ENCODE data around the gene UGT3A2. TPM values are rescaled to one million over a fixed set of nuclear protein-coding genes. Genes with fewer than 3 reads are reported as not detected.

UGT3A2 gene
- total RNA-seq, 1 experiment from 2014 or later, result 529 TPM

DNA sequence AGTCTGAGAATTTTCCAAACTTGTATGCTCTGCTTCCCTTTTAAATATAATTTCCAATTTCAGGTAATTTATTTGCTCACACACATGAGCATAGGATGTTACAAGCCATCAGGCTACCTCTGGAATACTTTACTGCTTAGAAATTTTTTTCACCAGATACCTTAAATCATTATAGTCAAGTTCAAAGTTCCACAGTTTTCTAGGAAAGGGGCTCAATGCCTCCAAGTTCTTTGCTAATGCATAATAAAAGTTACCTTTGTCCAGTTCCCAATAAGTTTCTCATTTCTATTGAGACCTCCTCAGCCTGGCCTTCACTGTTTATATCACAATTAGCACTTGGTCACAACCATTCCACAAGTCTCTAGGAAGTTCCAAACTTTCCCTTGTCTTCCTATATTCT, 59.3 kb downstream of the UGT3A2 start:
- Histone ChIP-seq H3K27me3 (replicated peaks; ENCODE audit: insufficient read depth, low read depth, low read length, poor library complexity) (peaks cover 3% of the 10 kb centered on the region), H3K4me1 (ENCODE audit: insufficient read depth, low read length, poor library complexity, severe bottlenecking) (no peaks in the 10 kb centered on the region), H3K27ac (ENCODE audit: low read depth, low read length, poor library complexity, severe bottlenecking) (no peak overlapping the region), H3K9me3 (ENCODE audit: low read depth, low read length, poor library complexity, severe bottlenecking) (peaks cover under 1% of the 10 kb centered on the region), H3K36me3 (ENCODE audit: insufficient read depth, low read length, poor library complexity, severe bottlenecking) (no peaks in the 10 kb centered on the region), H3K4me3 (ENCODE audit: low read depth, low read length, poor library complexity, severe bottlenecking) (no peak overlapping the region)
- ChIA-PET POLR2A (ENCODE audit: low non-redundant PET) (no interaction called here), CTCF (no interaction called here)
- intact Hi-C loops (cut with micrococcal nuclease; ENCODE audit: unreplicated experiment), result no loop called here
- no TSS peak for BruUV-seq (replicated peaks)
- DNase-seq (ENCODE audit: low spot score), result no peak
- no peak for TF ChIP-seq EZH2 (IDR thresholded peaks at IDR 0.05; ENCODE audit: borderline replicate concordance, low read depth, low read length, poor library complexity, severe bottlenecking)
- TF ChIP-seq, protein P1, sequence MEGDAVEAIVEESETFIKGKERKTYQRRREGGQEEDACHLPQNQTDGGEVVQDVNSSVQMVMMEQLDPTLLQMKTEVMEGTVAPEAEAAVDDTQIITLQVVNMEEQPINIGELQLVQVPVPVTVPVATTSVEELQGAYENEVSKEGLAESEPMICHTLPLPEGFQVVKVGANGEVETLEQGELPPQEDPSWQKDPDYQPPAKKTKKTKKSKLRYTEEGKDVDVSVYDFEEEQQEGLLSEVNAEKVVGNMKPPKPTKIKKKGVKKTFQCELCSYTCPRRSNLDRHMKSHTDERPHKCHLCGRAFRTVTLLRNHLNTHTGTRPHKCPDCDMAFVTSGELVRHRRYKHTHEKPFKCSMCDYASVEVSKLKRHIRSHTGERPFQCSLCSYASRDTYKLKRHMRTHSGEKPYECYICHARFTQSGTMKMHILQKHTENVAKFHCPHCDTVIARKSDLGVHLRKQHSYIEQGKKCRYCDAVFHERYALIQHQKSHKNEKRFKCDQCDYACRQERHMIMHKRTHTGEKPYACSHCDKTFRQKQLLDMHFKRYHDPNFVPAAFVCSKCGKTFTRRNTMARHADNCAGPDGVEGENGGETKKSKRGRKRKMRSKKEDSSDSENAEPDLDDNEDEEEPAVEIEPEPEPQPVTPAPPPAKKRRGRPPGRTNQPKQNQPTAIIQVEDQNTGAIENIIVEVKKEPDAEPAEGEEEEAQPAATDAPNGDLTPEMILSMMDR (conservative IDR thresholded peaks at IDR 0.05; ENCODE audit: low read depth, low read length), result no peak

DNA sequence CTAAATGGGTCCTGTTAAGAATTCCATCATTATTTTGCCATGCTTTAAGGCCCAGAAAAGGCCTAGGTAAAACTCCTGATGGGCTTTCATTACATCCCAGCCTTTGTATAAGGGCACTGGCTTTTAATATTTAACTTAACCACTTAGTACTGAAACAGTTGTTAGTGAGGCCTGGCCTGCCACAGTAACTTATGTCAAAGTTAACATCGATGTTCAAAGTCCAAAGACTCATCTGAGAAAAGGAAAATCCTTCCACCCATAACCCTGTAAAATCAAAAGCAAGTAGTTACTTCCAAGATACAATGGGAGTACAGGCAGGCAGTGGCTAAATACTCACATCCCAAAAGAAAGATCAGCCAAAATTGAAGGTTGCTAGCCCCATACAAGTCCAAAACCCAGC, 60.5 kb downstream of the UGT3A2 start:
- DNase-seq (ENCODE audit: low spot score), result no peak
- TF ChIP-seq EZH2 (IDR thresholded peaks at IDR 0.05; ENCODE audit: borderline replicate concordance, low read depth, low read length, poor library complexity, severe bottlenecking), result no peak
- TF ChIP-seq, protein P1 (conservative IDR thresholded peaks at IDR 0.05; ENCODE audit: low read depth, low read length), result no peak
- Histone ChIP-seq H3K36me3 (ENCODE audit: insufficient read depth, low read length, poor library complexity, severe bottlenecking) (no peaks in the 10 kb centered on the region), H3K4me1 (ENCODE audit: insufficient read depth, low read length, poor library complexity, severe bottlenecking) (no peaks in the 10 kb centered on the region), H3K27me3 (replicated peaks; ENCODE audit: insufficient read depth, low read depth, low read length, poor library complexity) (peaks cover 3% of the 10 kb centered on the region), H3K27ac (ENCODE audit: low read depth, low read length, poor library complexity, severe bottlenecking) (no peak overlapping the region), H3K9me3 (ENCODE audit: low read depth, low read length, poor library complexity, severe bottlenecking) (no peaks in the 10 kb centered on the region), H3K4me3 (ENCODE audit: low read depth, low read length, poor library complexity, severe bottlenecking) (no peak overlapping the region)
- intact Hi-C loops (cut with micrococcal nuclease; ENCODE audit: unreplicated experiment), result no loop called here
- ChIA-PET CTCF (no interaction called here), POLR2A (ENCODE audit: low non-redundant PET) (no interaction called here)
- no TSS peak for BruUV-seq (replicated peaks)

DNA sequence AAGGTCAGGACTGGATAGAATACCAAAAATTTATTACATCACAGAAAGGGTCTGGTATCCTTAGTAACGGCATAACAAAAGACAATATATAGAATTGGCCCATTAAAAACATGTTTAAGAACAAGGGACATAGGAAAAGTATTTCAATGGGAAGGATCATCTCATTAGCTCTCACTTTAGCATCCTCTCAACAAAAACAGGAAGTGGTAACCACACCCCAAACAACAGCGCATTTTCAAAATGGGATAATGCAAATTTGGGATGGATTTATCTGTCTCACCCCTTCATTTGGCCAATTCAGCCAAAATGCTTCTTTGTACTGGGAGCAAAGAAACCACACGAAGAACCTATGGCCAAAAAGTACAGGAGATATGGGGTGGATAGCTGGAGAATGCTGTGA, 65.7 kb downstream of the UGT3A2 start:
- no peaks in the 10 kb centered on the region for H3K9me3 ChIP-seq (ENCODE audit: low read depth, low read length, poor library complexity, severe bottlenecking)
- no peak overlapping the region for H3K27ac ChIP-seq (ENCODE audit: low read depth, low read length, poor library complexity, severe bottlenecking)
- no peak overlapping the region for H3K4me3 ChIP-seq (ENCODE audit: low read depth, low read length, poor library complexity, severe bottlenecking)
- no peaks in the 10 kb centered on the region for H3K4me1 ChIP-seq (ENCODE audit: insufficient read depth, low read length, poor library complexity, severe bottlenecking)
- DNase-seq (ENCODE audit: low spot score), result no peak
- TF ChIP-seq, protein P1 (conservative IDR thresholded peaks at IDR 0.05; ENCODE audit: low read depth, low read length), result no peak
- TF ChIP-seq EZH2 (IDR thresholded peaks at IDR 0.05; ENCODE audit: borderline replicate concordance, low read depth, low read length, poor library complexity, severe bottlenecking), result no peak
- H3K27me3 ChIP-seq (replicated peaks; ENCODE audit: insufficient read depth, low read depth, low read length, poor library complexity), result peaks cover 3% of the 10 kb centered on the region
- CTCF ChIA-PET, result no interaction called here
- intact Hi-C loops (cut with micrococcal nuclease; ENCODE audit: unreplicated experiment), result no loop called here
- no peaks in the 10 kb centered on the region for H3K36me3 ChIP-seq (ENCODE audit: insufficient read depth, low read length, poor library complexity, severe bottlenecking)
- BruUV-seq (replicated peaks), result no TSS peak
- POLR2A ChIA-PET (ENCODE audit: low non-redundant PET), result no interaction called here

Measured in A673 (cell line).